ENCODE measurements around the gene TRIM47. TPM values are rescaled to one million over a fixed set of nuclear protein-coding genes. Genes with fewer than 3 reads are reported as not detected.

TRIM47 gene
- total RNA-seq (2014; rRNA removed; shearing (Covaris generic)): 8.5 and 14.1 TPM in 2 replicates

GRCh38 chr17:75878174-75878998 lies at the start of gene TRIM47:
Gene TRIM47, minus strand, starts transcription at chr17:75878581. Its CDS starts 33 bp downstream, at chr17:75878548.
- H3K27me3 ChIP-seq (ENCODE audit: control insufficient read depth, insufficient read depth, low read length): peaks cover 23% of the 10 kb centered on the region
- peak within 1 kb of the TSS; percentile 65 for H3K4me3 ChIP-seq (ENCODE audit: insufficient read depth, low read depth, low read length)
- H3K36me3 ChIP-seq (replicated peaks; ENCODE audit: control insufficient read depth, insufficient read depth, low read length): no peaks in the 10 kb centered on the region
- peak; percentile 86 for DNase-seq

- DNase-seq: peak; percentile 92
- no peaks in the 10 kb centered on the region for H3K27me3 ChIP-seq (ENCODE audit: control insufficient read depth, insufficient read depth, low read length)
- peaks cover 7% of the 10 kb centered on the region for H3K36me3 ChIP-seq (replicated peaks; ENCODE audit: control insufficient read depth, insufficient read depth, low read length)
- H3K4me3 ChIP-seq (ENCODE audit: insufficient read depth, low read depth, low read length): no peak overlapping the region
Observed at GRCh38 chr17:75927286-75927922, 49.0 kb upstream of the TRIM47 start.

- Histone ChIP-seq H3K36me3 (replicated peaks; ENCODE audit: control insufficient read depth, insufficient read depth, low read length) (peaks cover 8% of the 10 kb centered on the region), H3K27me3 (ENCODE audit: control insufficient read depth, insufficient read depth, low read length) (no peaks in the 10 kb centered on the region), H3K4me3 (ENCODE audit: insufficient read depth, low read depth, low read length) (no peak overlapping the region)
- DNase-seq: no peak
Observed at GRCh38 chr17:75926456-75926855, 48.1 kb upstream of the TRIM47 start.

- Histone ChIP-seq H3K4me3 (ENCODE audit: insufficient read depth, low read depth, low read length) (no peak overlapping the region), H3K27me3 (ENCODE audit: control insufficient read depth, insufficient read depth, low read length) (no peaks in the 10 kb centered on the region), H3K36me3 (replicated peaks; ENCODE audit: control insufficient read depth, insufficient read depth, low read length) (peaks cover 8% of the 10 kb centered on the region)
- peak; percentile 31 for DNase-seq
Observed at GRCh38 chr17:75925912-75926311, 47.5 kb upstream of the TRIM47 start.

GRCh38 chr17:75925103-75925502 lies 46.7 kb upstream of the TRIM47 start:
- Histone ChIP-seq H3K27me3 (ENCODE audit: control insufficient read depth, insufficient read depth, low read length) (no peaks in the 10 kb centered on the region), H3K4me3 (ENCODE audit: insufficient read depth, low read depth, low read length) (no peak overlapping the region), H3K36me3 (replicated peaks; ENCODE audit: control insufficient read depth, insufficient read depth, low read length) (peaks cover 10% of the 10 kb centered on the region)
- peak; percentile 33 for DNase-seq

- peak; percentile 33 for DNase-seq
- Histone ChIP-seq H3K4me3 (ENCODE audit: insufficient read depth, low read depth, low read length) (no peak overlapping the region), H3K36me3 (replicated peaks; ENCODE audit: control insufficient read depth, insufficient read depth, low read length) (peaks cover 11% of the 10 kb centered on the region), H3K27me3 (ENCODE audit: control insufficient read depth, insufficient read depth, low read length) (no peaks in the 10 kb centered on the region)
Observed at GRCh38 chr17:75922963-75923874, 44.8 kb upstream of the TRIM47 start.

GRCh38 chr17:75922173-75922961 lies 44.0 kb upstream of the TRIM47 start:
- H3K27me3 ChIP-seq (ENCODE audit: control insufficient read depth, insufficient read depth, low read length): no peaks in the 10 kb centered on the region
- DNase-seq: peak; percentile 20
- H3K4me3 ChIP-seq (ENCODE audit: insufficient read depth, low read depth, low read length): no peak overlapping the region
- H3K36me3 ChIP-seq (replicated peaks; ENCODE audit: control insufficient read depth, insufficient read depth, low read length): peaks cover 11% of the 10 kb centered on the region

GRCh38 chr17:75921596-75921995 lies 43.2 kb upstream of the TRIM47 start:
- peaks cover 10% of the 10 kb centered on the region for H3K36me3 ChIP-seq (replicated peaks; ENCODE audit: control insufficient read depth, insufficient read depth, low read length)

GRCh38 chr17:75920045-75920560 lies 41.7 kb upstream of the TRIM47 start:
- DNase-seq: peak; percentile 46
- Histone ChIP-seq H3K36me3 (replicated peaks; ENCODE audit: control insufficient read depth, insufficient read depth, low read length) (peaks cover 4% of the 10 kb centered on the region), H3K27me3 (ENCODE audit: control insufficient read depth, insufficient read depth, low read length) (no peaks in the 10 kb centered on the region), H3K4me3 (ENCODE audit: insufficient read depth, low read depth, low read length) (no peak overlapping the region)

More at GRCh38 chr17:75921596-75921995, 43.2 kb upstream of the TRIM47 start:
- Histone ChIP-seq H3K4me3 (ENCODE audit: insufficient read depth, low read depth, low read length) (no peak overlapping the region), H3K27me3 (ENCODE audit: control insufficient read depth, insufficient read depth, low read length) (no peaks in the 10 kb centered on the region)
- DNase-seq: no peak

- peak; percentile 26 for DNase-seq
- no peaks in the 10 kb centered on the region for H3K27me3 ChIP-seq (ENCODE audit: control insufficient read depth, insufficient read depth, low read length)
- peaks cover 4% of the 10 kb centered on the region for H3K36me3 ChIP-seq (replicated peaks; ENCODE audit: control insufficient read depth, insufficient read depth, low read length)
- H3K4me3 ChIP-seq (ENCODE audit: insufficient read depth, low read depth, low read length): no peak overlapping the region
Observed at GRCh38 chr17:75919611-75920010, 41.2 kb upstream of the TRIM47 start.

- H3K36me3 ChIP-seq (replicated peaks; ENCODE audit: control insufficient read depth, insufficient read depth, low read length): peaks cover 4% of the 10 kb centered on the region
- no peak overlapping the region for H3K4me3 ChIP-seq (ENCODE audit: insufficient read depth, low read depth, low read length)
- no peaks in the 10 kb centered on the region for H3K27me3 ChIP-seq (ENCODE audit: control insufficient read depth, insufficient read depth, low read length)
- peak; percentile 42 for DNase-seq
Observed at GRCh38 chr17:75917917-75918445, 39.6 kb upstream of the TRIM47 start.

GRCh38 chr17:75917141-75917916 lies 38.9 kb upstream of the TRIM47 start:
- no peak for DNase-seq
- peaks cover 4% of the 10 kb centered on the region for H3K36me3 ChIP-seq (replicated peaks; ENCODE audit: control insufficient read depth, insufficient read depth, low read length)
- no peaks in the 10 kb centered on the region for H3K27me3 ChIP-seq (ENCODE audit: control insufficient read depth, insufficient read depth, low read length)
- H3K4me3 ChIP-seq (ENCODE audit: insufficient read depth, low read depth, low read length): no peak overlapping the region

- no peak for DNase-seq
- Histone ChIP-seq H3K36me3 (replicated peaks; ENCODE audit: control insufficient read depth, insufficient read depth, low read length) (peaks cover 3% of the 10 kb centered on the region), H3K4me3 (ENCODE audit: insufficient read depth, low read depth, low read length) (no peak overlapping the region), H3K27me3 (ENCODE audit: control insufficient read depth, insufficient read depth, low read length) (no peaks in the 10 kb centered on the region)
Observed at GRCh38 chr17:75915268-75915667, 36.9 kb upstream of the TRIM47 start.

Data from H7 (cell line).